Hematopoietic multipotent progenitor cell treated with erythropoietin and hydrocortisone succinate and interleukin-3 and kit ligand, for 8 days (in vitro differentiated cells): ENCODE data around the gene SH3D21.
A peak's percentile ranks its signal among the peaks of the same experiment; 100 is the strongest.

Experiments used
- DNase-seq: peaks from one replicate; pipeline ENCODE4 v3.0.0-alpha.2; 2015

Gene SH3D21

GRCh38 chr1:36306210-36306901, at the start of gene SH3D21:
Gene SH3D21, plus strand, starts transcription at chr1:36306368. Its CDS starts 53 bp downstream, at chr1:36306421.
- peak; percentile 61 for DNase-seq

GRCh38 chr1:36256558-36257374, 49.4 kb upstream of the SH3D21 start:
- no peak for DNase-seq

GRCh38 chr1:36257375-36257767, 48.8 kb upstream of the SH3D21 start:
- no peak for DNase-seq

GRCh38 chr1:36258960-36259344, 47.2 kb upstream of the SH3D21 start:
- no peak for DNase-seq

- DNase-seq: no peak
Observed at GRCh38 chr1:36268981-36269380, 37.2 kb upstream of the SH3D21 start.

- DNase-seq: no peak
Observed at GRCh38 chr1:36269408-36269838, 36.7 kb upstream of the SH3D21 start.

- DNase-seq: peak; percentile 74
Observed at GRCh38 chr1:36273024-36273423, 33.1 kb upstream of the SH3D21 start.

- no peak for DNase-seq
Observed at GRCh38 chr1:36274201-36274600, 32.0 kb upstream of the SH3D21 start.

- no peak for DNase-seq
Observed at GRCh38 chr1:36276688-36277087, 29.5 kb upstream of the SH3D21 start.

GRCh38 chr1:36279110-36279788, 26.9 kb upstream of the SH3D21 start:
- no peak for DNase-seq

- no peak for DNase-seq
Observed at GRCh38 chr1:36279789-36280296, 26.3 kb upstream of the SH3D21 start.

GRCh38 chr1:36284061-36284460, 22.1 kb upstream of the SH3D21 start:
- DNase-seq: no peak

GRCh38 chr1:36284517-36284916, 21.7 kb upstream of the SH3D21 start:
- no peak for DNase-seq

GRCh38 chr1:36285443-36286101, 20.6 kb upstream of the SH3D21 start:
- peak; percentile 92 for DNase-seq

GRCh38 chr1:36286802-36287201, 19.4 kb upstream of the SH3D21 start:
- no peak for DNase-seq

- DNase-seq: no peak
Observed at GRCh38 chr1:36287595-36287994, 18.6 kb upstream of the SH3D21 start.

GRCh38 chr1:36295390-36295789, 10.8 kb upstream of the SH3D21 start:
- DNase-seq: no peak

GRCh38 chr1:36297062-36297461, 9.1 kb upstream of the SH3D21 start:
- DNase-seq: no peak

- no peak for DNase-seq
Observed at GRCh38 chr1:36298640-36299039, 7.5 kb upstream of the SH3D21 start.

GRCh38 chr1:36300526-36300925, 5.6 kb upstream of the SH3D21 start:
- no peak for DNase-seq

GRCh38 chr1:36301220-36301619, 4.9 kb upstream of the SH3D21 start:
- no peak for DNase-seq

GRCh38 chr1:36303244-36303643, 2.9 kb upstream of the SH3D21 start:
- DNase-seq: no peak
